HCT116 (cell line): ENCODE results near the gene ALDH8A1. TPM values are rescaled to one million over a fixed set of nuclear protein-coding genes. Genes with fewer than 3 reads are reported as not detected.

Experiments used
- ATAC-seq: fragments of 200-7000 bp; cut with Tn5 transposase; 2 replicates; pipeline ENCODE4 v1.9.1; 2020; ENCODE audit warnings: mild to moderate bottlenecking, moderate library complexity
- BruUV-seq: library from RNA; stranded (reverse); fragments of 400-500 nt; replicated peaks from 2 replicates; lab custom pipeline; 2021; lab: Mats Ljungman, UMichigan
- CTCF ChIA-PET: fragments of 300-600 bp; sonication (Branson Sonifier 250); formaldehyde crosslinking; loops from one replicate; lab custom pipeline; 2021; ENCODE audit warnings: antibody characterized with exemption; lab: Charles Lee
- POLR2A ChIA-PET: fragments of 300-600, 350-600 bp; sonication (Branson Sonifier 250); formaldehyde crosslinking; loops from one replicate; lab custom pipeline; 2021; ENCODE audit warnings: antibody characterized with exemption; lab: Charles Lee
- RAD21 ChIA-PET, 2 experiments: fragments of 300-600 bp; sonication (Branson Sonifier 250); formaldehyde crosslinking; loops; one replicate each; lab custom pipeline; 2023; ENCODE audit warnings: low total read pairs in 2 of 2; ENCODE audit not compliant: uncharacterized antibody in 2 of 2, unreplicated experiment in 2 of 2, low non-redundant PET in 1 of 2; lab: Charles Lee
- DNase-seq: peaks from one replicate; pipeline ENCODE4 v3.0.0-alpha.2; 2010; ENCODE audit warnings: low read depth, low spot score
- H2AFZ ChIP-seq: fragments of 200-600 bp; shearing (Covaris generic), sonication (generic); 2 replicates; pipeline ENCODE4 v1.6.1; 2017; ENCODE audit warnings: low read depth, mixed run types, mixed read lengths, antibody characterized with exemption, low read length; ENCODE audit not compliant: poor library complexity, severe bottlenecking
- H3K27ac ChIP-seq: 2 replicates; pipeline ENCODE4 v1.5.1; 2012; ENCODE audit warnings: low read depth, low read length
- H3K27me3 ChIP-seq: fragments of 200-600 bp; sonication (generic); 2 replicates; pipeline ENCODE4 v1.6.1; 2016; ENCODE audit warnings: mixed run types, low read length, mixed read lengths; ENCODE audit not compliant: insufficient read depth
- H3K36me3 ChIP-seq, 2 experiments: fragments of 200-500 bp in 1 of 2; fragments of 200-600 bp in 1 of 2; sonication (Bioruptor generic) in 1 of 2; sonication (generic) in 1 of 2; 2 replicates each; pipeline versions ENCODE4 v1.5.1 to v1.6.1; 2014 to 2016; ENCODE audit warnings: low read length in 2 of 2, inconsistent platforms in 1 of 2, mixed read lengths in 1 of 2, mixed run types in 1 of 2; ENCODE audit not compliant: insufficient read depth in 2 of 2, control insufficient read depth in 1 of 2
- H3K4me1 ChIP-seq, 2 experiments: fragments of 200-600 bp in 1 of 2; sonication (generic) in 1 of 2; 2 replicates each; pipeline versions ENCODE4 v1.5.1 to v1.6.1; 2012 to 2017; ENCODE audit warnings: low read length in 2 of 2, inconsistent platforms in 1 of 2, mild to moderate bottlenecking in 1 of 2, mixed read lengths in 1 of 2, mixed run types in 1 of 2, moderate library complexity in 1 of 2; ENCODE audit not compliant: insufficient read depth in 2 of 2, control insufficient read depth in 1 of 2
- H3K4me2 ChIP-seq: fragments of 200-600 bp; sonication (generic); 2 replicates; pipeline ENCODE4 v1.6.1; 2017; ENCODE audit warnings: mixed run types, low read length, mixed read lengths
- H3K4me3 ChIP-seq, 2 experiments: fragments of 200-600 bp in 1 of 2; sonication (generic) in 1 of 2; replicated peaks in 1 of 2; 2 replicates each; pipeline ENCODE4 v1.5.1; 2011 to 2016; ENCODE audit warnings: low read length in 2 of 2, control low read depth in 1 of 2, low read depth in 1 of 2, mild to moderate bottlenecking in 1 of 2, mixed read lengths in 1 of 2, mixed run types in 1 of 2
- H3K79me2 ChIP-seq: fragments of 200-600 bp; sonication (generic); 2 replicates; pipeline ENCODE4 v1.6.1; 2017; ENCODE audit warnings: mild to moderate bottlenecking, mixed run types, low read length, moderate library complexity, mixed read lengths; ENCODE audit not compliant: insufficient read depth
- H3K9ac ChIP-seq: fragments of 200-600 bp; sonication (generic); 2 replicates; pipeline ENCODE4 v1.6.1; 2016; ENCODE audit warnings: low read length, mixed read lengths
- H3K9me2 ChIP-seq: fragments of 200-600 bp; sonication (generic), shearing (Covaris generic); 2 replicates; pipeline ENCODE4 v1.6.1; 2017; ENCODE audit warnings: mixed run types, mild to moderate bottlenecking, moderate library complexity; ENCODE audit not compliant: insufficient read depth
- H3K9me3 ChIP-seq, 2 experiments: fragments of 200-500 bp in 1 of 2; fragments of 200-600 bp in 1 of 2; sonication (Bioruptor generic) in 1 of 2; sonication (generic) in 1 of 2; 2 replicates each; pipeline ENCODE4 v1.6.1; 2014 to 2017; ENCODE audit warnings: low read length in 2 of 2, mixed read lengths in 2 of 2, inconsistent platforms in 1 of 2, low read depth in 1 of 2, mild to moderate bottlenecking in 1 of 2, mixed run types in 1 of 2, moderate library complexity in 1 of 2; ENCODE audit not compliant: control insufficient read depth in 1 of 2, insufficient read depth in 1 of 2
- H4K20me1 ChIP-seq: fragments of 200-600 bp; sonication (generic), shearing (Covaris generic); 2 replicates; pipeline ENCODE4 v1.6.1; 2017; ENCODE audit warnings: mixed run types, mild to moderate bottlenecking, moderate library complexity; ENCODE audit not compliant: insufficient read depth
- ATF3 ChIP-seq: IDR thresholded peaks from 2 replicates; pipeline ENCODE4 v1.6.1; 2012
- CEBPB ChIP-seq: IDR thresholded peaks from 2 replicates; pipeline ENCODE4 v1.6.1; 2012; ENCODE audit warnings: low read depth
- EGR1 ChIP-seq: IDR thresholded peaks from 2 replicates; pipeline ENCODE4 v1.6.1; 2012; ENCODE audit warnings: low read depth
- ELF1 ChIP-seq: IDR thresholded peaks from 2 replicates; pipeline ENCODE4 v1.6.1; 2012; ENCODE audit warnings: low read depth, borderline replicate concordance
- EZH2 ChIP-seq: fragments of 200-600 bp; sonication (generic); IDR thresholded peaks from 2 replicates; pipeline ENCODE4 v1.6.1; 2017; ENCODE audit warnings: antibody characterized with exemption, mixed run types
- JUND ChIP-seq: IDR thresholded peaks from 2 replicates; pipeline ENCODE4 v1.6.1; 2012
- POLR2A ChIP-seq: IDR thresholded peaks from 2 replicates; pipeline ENCODE4 v1.7.0; 2011; ENCODE audit warnings: borderline replicate concordance; ENCODE audit not compliant: insufficient read depth, insufficient read length; ENCODE audit errors: extremely low read depth
- POLR2AphosphoS5 ChIP-seq: IDR thresholded peaks from 2 replicates; pipeline ENCODE4 v1.6.1; 2011; ENCODE audit warnings: mild to moderate bottlenecking, low read depth, low read length, moderate library complexity
- RAD21 ChIP-seq: IDR thresholded peaks from 2 replicates; pipeline ENCODE4 v1.6.1; 2012; ENCODE audit warnings: low read depth, mild to moderate bottlenecking
- REST ChIP-seq: IDR thresholded peaks from 2 replicates; pipeline ENCODE4 v1.6.1; 2012; ENCODE audit warnings: low read depth
- SP1 ChIP-seq: IDR thresholded peaks from 2 replicates; pipeline ENCODE4 v1.6.1; 2012; ENCODE audit warnings: low read depth
- SRF ChIP-seq: IDR thresholded peaks from 2 replicates; pipeline ENCODE4 v1.6.1; 2012; ENCODE audit warnings: low read depth
- TCF7L2 ChIP-seq: IDR thresholded peaks from 2 replicates; pipeline ENCODE4 v1.7.0; 2011; ENCODE audit warnings: borderline replicate concordance, inconsistent platforms; ENCODE audit not compliant: insufficient read depth, insufficient read length; ENCODE audit errors: extremely low read depth
- YY1 ChIP-seq: IDR thresholded peaks from 2 replicates; pipeline ENCODE4 v1.6.1; 2011; ENCODE audit warnings: low read length, low read depth, moderate library complexity, mild to moderate bottlenecking; ENCODE audit not compliant: insufficient replicate concordance; ENCODE audit errors: extremely low read depth
- intact Hi-C: fragments of 100-400 bp; cut with micrococcal nuclease; formaldehyde crosslinking; loops from 2 replicates; pipeline ENCODE4 v1.10.0; 2022
- total RNA-seq: library from RNA; stranded (reverse); gene quantifications from one replicate; pipeline ENCODE4 v1.2.1, GENCODE V29; 2021; ENCODE audit not compliant: unreplicated experiment
- TF ChIP-seq, protein P1 (sequence below): IDR thresholded peaks from 2 replicates; pipeline ENCODE4 v1.6.1; 2011; ENCODE audit warnings: mild to moderate bottlenecking, low read length, moderate library complexity; ENCODE audit not compliant: insufficient replicate concordance; ENCODE audit errors: extremely low read depth
- TF ChIP-seq, protein P2 (sequence below): IDR thresholded peaks from 2 replicates; pipeline ENCODE4 v1.6.1; 2012

Gene ALDH8A1
- total RNA-seq, 1 experiment from 2014 or later = 1.4 TPM

- TF ChIP-seq REST (no peak), JUND (no peak), YY1 (no peak), ATF3 (no peak), ELF1 (no peak), SP1 (no peak), POLR2AphosphoS5 (no peak), SRF (no peak), CEBPB (no peak)
Measured at GRCh38 chr6:134875367-134875766, 74.5 kb downstream of the ALDH8A1 start (continued).

DNA sequence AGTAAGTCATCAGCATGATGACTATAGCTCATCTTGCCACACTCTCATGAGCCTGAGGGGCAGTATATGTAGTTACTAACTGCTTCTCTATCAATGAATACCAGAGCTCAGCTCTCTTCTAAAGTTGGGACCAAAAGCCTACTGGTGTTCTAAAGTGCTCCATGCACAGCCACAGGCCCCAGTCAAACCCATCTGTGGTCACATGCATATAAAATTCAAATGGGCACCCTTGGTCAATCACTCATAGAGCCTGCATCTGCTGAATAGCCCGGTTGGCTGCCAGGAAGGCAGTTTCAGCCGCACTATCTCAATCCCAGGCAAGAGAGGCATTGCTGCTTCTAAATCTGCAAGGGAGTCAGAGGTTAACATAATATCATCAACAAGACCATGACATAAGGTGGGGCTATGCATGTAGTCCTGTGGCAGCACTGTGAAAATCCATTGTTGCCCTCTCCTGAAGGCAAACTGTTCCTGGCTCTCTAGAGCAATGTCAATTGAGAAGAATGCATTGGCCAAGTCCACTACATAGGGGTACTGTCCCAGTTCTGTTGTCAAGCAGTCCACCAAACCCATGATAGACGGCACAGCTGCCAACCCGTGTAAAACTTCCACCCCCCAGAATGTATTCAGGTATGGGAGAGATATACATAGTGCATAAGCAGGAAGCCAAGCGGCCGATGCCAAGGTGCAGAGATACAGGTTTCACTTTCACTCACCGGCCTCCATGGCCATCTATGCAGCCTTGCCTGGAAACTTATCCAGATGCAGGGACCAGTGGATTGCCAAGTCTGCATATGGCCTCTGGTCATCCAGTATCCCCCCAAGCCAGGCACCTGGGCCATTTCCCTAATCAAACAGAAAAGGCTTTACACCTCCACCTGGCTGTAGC, 76.2 kb downstream of the ALDH8A1 start:
- ATAC-seq = no peak
- POLR2A ChIA-PET = no interaction called here
- CTCF ChIA-PET = no interaction called here

More for the DNA sequence above, 76.2 kb downstream of the ALDH8A1 start:
- H3K4me1 ChIP-seq = no peaks in the 10 kb centered on the region
- H3K27ac ChIP-seq = no peak overlapping the region
- H3K27me3 ChIP-seq = no peaks in the 10 kb centered on the region
- H3K9me3 ChIP-seq = peaks cover 0 to 9% of the 10 kb centered on the region in 2 experiments; a peak in 1 of 4 replicates
- no peaks in the 10 kb centered on the region for H3K36me3 ChIP-seq
- H3K4me2 ChIP-seq = no peak overlapping the region
- RAD21 ChIA-PET = no interaction called here
- no peak overlapping the region for H3K9ac ChIP-seq
- H2AFZ ChIP-seq = no peak overlapping the region
- intact Hi-C loops = no loop called here
- H3K79me2 ChIP-seq = no peaks in the 10 kb centered on the region
- H4K20me1 ChIP-seq = no peaks in the 10 kb centered on the region
- no peak for DNase-seq
- no peak overlapping the region for H3K4me3 ChIP-seq
- no peak for TF ChIP-seq EZH2
- TF ChIP-seq POLR2A = no peak
- TF ChIP-seq SP1 = no peak
- TF ChIP-seq ELF1 = no peak
- no peak for TF ChIP-seq TCF7L2
- TF ChIP-seq EGR1 = no peak
- TF ChIP-seq, protein P1, sequence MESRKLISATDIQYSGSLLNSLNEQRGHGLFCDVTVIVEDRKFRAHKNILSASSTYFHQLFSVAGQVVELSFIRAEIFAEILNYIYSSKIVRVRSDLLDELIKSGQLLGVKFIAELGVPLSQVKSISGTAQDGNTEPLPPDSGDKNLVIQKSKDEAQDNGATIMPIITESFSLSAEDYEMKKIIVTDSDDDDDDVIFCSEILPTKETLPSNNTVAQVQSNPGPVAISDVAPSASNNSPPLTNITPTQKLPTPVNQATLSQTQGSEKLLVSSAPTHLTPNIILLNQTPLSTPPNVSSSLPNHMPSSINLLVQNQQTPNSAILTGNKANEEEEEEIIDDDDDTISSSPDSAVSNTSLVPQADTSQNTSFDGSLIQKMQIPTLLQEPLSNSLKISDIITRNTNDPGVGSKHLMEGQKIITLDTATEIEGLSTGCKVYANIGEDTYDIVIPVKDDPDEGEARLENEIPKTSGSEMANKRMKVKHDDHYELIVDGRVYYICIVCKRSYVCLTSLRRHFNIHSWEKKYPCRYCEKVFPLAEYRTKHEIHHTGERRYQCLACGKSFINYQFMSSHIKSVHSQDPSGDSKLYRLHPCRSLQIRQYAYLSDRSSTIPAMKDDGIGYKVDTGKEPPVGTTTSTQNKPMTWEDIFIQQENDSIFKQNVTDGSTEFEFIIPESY = no peak
- TF ChIP-seq, protein P2, sequence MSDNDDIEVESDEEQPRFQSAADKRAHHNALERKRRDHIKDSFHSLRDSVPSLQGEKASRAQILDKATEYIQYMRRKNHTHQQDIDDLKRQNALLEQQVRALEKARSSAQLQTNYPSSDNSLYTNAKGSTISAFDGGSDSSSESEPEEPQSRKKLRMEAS = no peak
- TF ChIP-seq RAD21 = no peak
- no peak for TF ChIP-seq YY1
- no TSS peak for BruUV-seq
- H3K9me2 ChIP-seq = no peaks in the 10 kb centered on the region
